ENCODE data around the gene SPATA33.

The SPATA33 gene

GRCh38 chr16:89653656-89654295, 3.9 kb upstream of the SPATA33 start:
- Histone ChIP-seq H3K36me3 (peaks cover 52% of the 10 kb centered on the region), H3K4me1 (ENCODE audit: control insufficient read depth in 1 of 2, insufficient read depth in 1 of 2, low read depth in 1 of 2, low read length in 1 of 2) (peaks cover 16 to 17% of the 10 kb centered on the region in 2 experiments), H3K4me3 (ENCODE audit: low read depth in 1 of 2, low read length in 1 of 2) (no peak overlapping the region), H3K27me3 (no peaks in the 10 kb centered on the region), H3K27ac (no peak overlapping the region), H3K9me3 (no peaks in the 10 kb centered on the region)
- TF ChIP-seq CTCF (IDR thresholded peaks at IDR 0.05): no peak

- Histone ChIP-seq H3K9me3 (no peaks in the 10 kb centered on the region), H3K27me3 (no peaks in the 10 kb centered on the region), H3K36me3 (peaks cover 39% of the 10 kb centered on the region), H3K4me1 (ENCODE audit: control insufficient read depth in 1 of 2, insufficient read depth in 1 of 2, low read depth in 1 of 2, low read length in 1 of 2) (peaks cover 16 to 17% of the 10 kb centered on the region in 2 experiments), H3K27ac (peak overlapping the region; percentile 13), H3K4me3 (ENCODE audit: low read depth in 1 of 2, low read length in 1 of 2) (no peak overlapping the region)
- no peak for TF ChIP-seq CTCF (IDR thresholded peaks at IDR 0.05)
These were observed 2.5 kb upstream of the SPATA33 start for GRCh38 chr16:89655062-89655643.

- Histone ChIP-seq H3K4me1 (ENCODE audit: control insufficient read depth in 1 of 2, insufficient read depth in 1 of 2, low read depth in 1 of 2, low read length in 1 of 2) (peaks cover 16 to 17% of the 10 kb centered on the region in 2 experiments), H3K27me3 (no peaks in the 10 kb centered on the region), H3K4me3 (ENCODE audit: low read depth in 1 of 2, low read length in 1 of 2) (peak overlapping the region; percentile 82 to 99), H3K27ac (peak overlapping the region; percentile 89), H3K36me3 (peaks cover 28% of the 10 kb centered on the region), H3K9me3 (no peaks in the 10 kb centered on the region)
- no peak for TF ChIP-seq CTCF (IDR thresholded peaks at IDR 0.05)
These were observed 1.1 kb upstream of the SPATA33 start for GRCh38 chr16:89656435-89657121.

- Histone ChIP-seq H3K27ac (peak overlapping the region; percentile 89), H3K9me3 (no peaks in the 10 kb centered on the region), H3K4me3 (ENCODE audit: low read depth in 1 of 2, low read length in 1 of 2) (peak overlapping the region; percentile 82 to 99), H3K27me3 (no peaks in the 10 kb centered on the region), H3K36me3 (peaks cover 14% of the 10 kb centered on the region), H3K4me1 (ENCODE audit: control insufficient read depth in 1 of 2, insufficient read depth in 1 of 2, low read depth in 1 of 2, low read length in 1 of 2) (peaks cover 16 to 17% of the 10 kb centered on the region in 2 experiments)
- no peak for TF ChIP-seq CTCF (IDR thresholded peaks at IDR 0.05)
These were observed 714 bp downstream of the SPATA33 start for GRCh38 chr16:89658221-89658879.

GRCh38 chr16:89660146-89660545, 2.5 kb downstream of the SPATA33 start:
- peaks cover 16 to 17% of the 10 kb centered on the region in 2 experiments for H3K4me1 ChIP-seq (ENCODE audit: control insufficient read depth in 1 of 2, insufficient read depth in 1 of 2, low read depth in 1 of 2, low read length in 1 of 2)
- no peaks in the 10 kb centered on the region for H3K27me3 ChIP-seq
- TF ChIP-seq CTCF (IDR thresholded peaks at IDR 0.05): no peak
- no peaks in the 10 kb centered on the region for H3K9me3 ChIP-seq
- H3K27ac ChIP-seq: no peak overlapping the region
- H3K4me3 ChIP-seq (ENCODE audit: low read depth in 1 of 2, low read length in 1 of 2): no peak overlapping the region
- H3K36me3 ChIP-seq: peaks cover 3% of the 10 kb centered on the region
